GM21423 (cell line): Measurements from ENCODE around the gene LILRA2.
"Not testable (repeated sequence)": the region's sequence is repeated elsewhere in the genome, so short reads cannot be mapped to it uniquely, and the experiment has no call there.

Experiments
- ATAC-seq: cut with Tn5 transposase; IDR thresholded peaks from one replicate; pipeline ENCODE4 v1.9.1; 2021; ENCODE audit warnings: mild to moderate bottlenecking, moderate library complexity; ENCODE audit not compliant: unreplicated experiment

LILRA2 gene

DNA sequence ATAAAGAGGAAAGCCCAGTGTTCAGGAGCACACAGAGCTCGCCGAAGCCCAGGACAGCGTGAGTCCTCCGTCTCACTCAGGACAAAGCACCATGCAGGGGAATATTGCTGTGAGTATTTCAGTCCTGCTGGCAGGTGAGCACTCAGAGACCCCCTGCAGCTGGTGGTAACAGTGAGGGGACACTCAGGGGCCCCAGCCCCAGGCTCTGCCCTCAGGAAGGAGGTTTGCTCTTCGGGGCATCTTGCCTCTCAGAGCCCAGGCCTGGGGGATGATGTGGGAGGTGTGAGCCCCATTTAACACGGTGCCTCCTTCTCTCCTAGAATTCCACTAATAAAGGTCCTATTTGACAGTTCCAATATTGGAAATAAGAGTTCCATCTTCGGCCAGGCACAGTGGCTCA, 34.6 kb downstream of the LILRA2 start:
- no peak for ATAC-seq

DNA sequence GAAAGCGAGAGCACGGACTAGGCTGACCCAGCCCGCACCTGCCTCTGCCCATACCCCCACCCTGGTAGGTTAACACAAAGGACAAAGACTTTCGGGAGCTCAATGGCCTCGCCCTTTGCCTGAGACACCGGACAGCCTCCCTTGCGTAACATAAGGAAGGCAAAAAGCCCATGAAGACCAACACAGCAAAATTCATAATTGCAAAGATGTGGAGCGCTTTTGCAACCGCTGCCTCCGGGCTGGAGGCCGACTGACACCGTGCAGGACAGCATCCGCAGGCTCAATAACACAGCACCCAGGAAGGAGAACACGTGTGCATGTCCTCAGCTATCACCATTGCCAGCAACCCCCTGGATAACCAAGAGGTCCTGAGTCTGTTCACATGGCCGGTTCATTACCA, 35.2 kb downstream of the LILRA2 start:
- ATAC-seq, result no peak

DNA sequence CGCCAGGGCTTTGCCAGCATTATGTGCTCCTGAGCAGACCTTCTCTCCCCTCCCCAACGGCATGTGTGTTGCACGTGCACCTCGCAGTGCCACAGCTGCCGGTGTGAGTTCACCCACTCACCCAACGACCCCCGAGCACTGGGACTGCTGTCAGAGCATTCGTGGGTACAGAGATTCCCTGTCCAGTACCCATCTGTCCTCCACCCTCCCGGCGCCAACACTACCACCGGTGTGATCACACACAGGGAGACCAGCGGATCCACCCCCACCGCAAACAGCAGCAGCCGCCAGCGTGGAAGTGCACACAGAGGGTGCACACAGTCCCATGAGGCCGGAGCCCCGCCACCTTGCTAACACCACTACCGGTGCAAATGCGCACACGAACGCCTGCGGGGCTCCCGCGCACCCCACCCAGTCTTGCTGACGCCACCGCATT, 35.8 kb downstream of the LILRA2 start:
- ATAC-seq, result no peak

DNA sequence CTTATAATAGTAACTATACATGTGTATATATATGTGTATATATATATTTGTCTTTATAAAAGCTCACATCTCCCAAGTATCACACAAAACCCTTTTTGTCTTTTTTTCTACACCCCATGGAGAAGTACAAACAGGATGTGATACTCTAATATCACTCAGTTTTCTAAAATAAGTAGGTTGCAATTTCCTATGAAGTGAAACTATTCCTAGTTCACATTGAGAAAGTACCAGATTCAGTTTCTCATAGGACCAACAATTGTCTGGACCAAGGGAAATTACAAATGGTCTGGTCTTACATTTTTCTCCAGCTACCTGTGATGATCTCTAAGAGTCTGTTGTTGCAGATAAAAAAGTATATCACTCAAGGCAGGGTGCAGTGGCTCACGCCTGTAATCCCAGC, 38.8 kb downstream of the LILRA2 start:
- ATAC-seq, result no peak

DNA sequence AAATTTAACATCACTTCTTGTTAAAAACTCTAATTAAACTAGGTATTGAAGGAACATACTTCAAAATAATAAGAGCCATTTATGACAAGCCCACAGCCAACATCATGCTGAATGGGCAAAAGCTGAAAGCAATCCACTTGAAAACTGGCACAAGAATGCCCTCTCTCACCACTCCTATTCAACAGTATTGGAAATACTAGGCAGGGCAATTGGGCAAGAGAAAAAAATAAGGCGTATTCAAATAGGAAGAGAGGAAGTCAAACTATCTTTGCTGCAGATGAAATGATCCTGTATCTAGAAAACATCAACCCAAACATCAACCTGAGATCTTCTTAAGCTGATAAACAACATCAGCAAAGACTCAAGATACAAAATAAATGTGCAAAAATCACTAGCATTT, 41.1 kb downstream of the LILRA2 start:
- ATAC-seq, result no peak

DNA sequence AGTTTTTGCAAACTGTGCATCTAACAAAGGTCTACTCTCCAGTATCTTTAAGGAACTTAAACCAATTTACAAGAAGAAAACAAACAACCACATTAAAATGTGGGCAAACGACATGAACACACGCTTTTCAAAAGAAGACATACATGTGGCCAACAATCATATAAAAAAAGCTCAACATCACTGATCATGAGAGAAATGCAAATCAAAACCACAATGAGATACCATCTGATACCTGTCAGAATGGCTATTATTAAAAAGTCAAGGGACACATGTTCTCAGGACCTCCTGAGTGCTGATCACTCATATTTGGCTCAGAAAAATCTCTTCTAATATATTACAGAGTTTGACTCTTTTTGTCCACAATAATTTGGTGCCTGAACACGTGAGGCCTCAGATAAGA, 42.5 kb downstream of the LILRA2 start:
- ATAC-seq, result peak; percentile 22

DNA sequence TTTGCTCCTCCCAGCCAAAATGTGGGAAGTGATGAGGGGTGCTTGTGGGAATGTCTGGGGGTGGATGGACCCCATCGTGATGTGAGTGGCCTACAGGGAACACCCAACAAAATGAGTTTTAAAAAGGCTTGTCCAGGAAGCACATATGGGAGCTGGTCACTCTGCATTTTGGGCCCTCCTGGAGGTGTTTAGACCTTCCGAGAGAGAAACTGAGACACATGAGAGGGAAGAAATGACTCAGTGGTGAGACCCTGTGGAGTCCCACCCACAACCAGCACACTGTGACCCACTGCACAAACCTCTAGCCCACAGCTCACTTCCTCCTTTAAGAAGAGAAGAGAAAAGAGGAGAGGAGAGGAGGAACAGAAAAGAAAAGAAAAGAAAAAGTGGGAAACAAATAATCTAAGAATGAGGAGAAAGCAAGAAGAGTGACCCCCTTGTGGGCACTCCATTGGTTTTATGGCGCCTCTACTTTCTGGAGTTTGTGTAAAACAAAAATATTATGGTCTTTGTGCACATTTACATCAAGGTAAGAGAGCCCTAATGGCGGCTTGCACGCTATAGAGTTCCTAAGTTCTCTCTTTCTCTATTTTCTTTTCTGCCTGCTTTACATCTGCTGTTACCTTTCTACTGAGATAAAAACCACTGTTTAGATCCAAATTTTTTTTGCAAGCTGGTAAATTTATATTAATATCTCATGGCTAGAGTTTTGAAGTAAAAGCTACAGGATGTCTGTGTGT, 43.4 kb downstream of the LILRA2 start:
- ATAC-seq, result peak; percentile 89

DNA sequence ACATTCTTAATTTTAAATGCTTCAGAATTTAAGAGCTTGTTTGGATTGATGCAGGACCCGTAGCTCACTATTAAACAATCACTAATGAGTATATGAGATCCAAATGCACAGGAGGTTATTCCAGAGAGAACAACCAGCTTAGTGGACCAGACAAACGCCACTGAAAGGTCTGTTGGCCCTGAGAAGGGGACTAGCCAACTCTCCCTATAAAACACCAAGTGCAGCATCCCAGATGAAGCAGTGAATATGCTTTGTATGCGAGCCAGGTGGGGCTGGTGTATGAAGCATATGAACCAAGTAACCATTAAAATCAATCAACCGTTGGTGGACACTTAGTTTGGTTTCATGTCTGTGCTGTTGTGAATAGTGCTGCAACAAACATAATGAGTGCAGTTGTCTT, 46.9 kb downstream of the LILRA2 start:
- ATAC-seq, result no peak

DNA sequence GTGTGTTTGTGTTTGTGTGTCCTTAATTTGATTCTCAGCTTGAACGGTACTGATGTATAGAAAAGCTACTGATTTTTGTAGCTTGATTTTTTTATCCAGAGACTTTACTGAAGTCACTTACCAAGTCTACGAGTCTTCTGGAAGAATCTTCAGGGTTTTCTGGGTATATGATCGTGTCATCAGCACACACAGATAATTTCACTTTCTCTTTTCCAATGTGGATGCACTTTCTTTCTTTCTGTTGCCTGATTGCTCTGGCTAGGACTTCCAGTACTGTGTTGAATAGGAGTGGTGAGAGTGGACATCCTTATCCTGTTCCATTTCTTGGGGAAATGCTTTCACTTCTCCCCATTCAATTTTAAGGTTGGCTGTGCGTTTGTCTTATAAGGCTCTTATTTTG, 48.8 kb downstream of the LILRA2 start:
- ATAC-seq, result no peak

DNA sequence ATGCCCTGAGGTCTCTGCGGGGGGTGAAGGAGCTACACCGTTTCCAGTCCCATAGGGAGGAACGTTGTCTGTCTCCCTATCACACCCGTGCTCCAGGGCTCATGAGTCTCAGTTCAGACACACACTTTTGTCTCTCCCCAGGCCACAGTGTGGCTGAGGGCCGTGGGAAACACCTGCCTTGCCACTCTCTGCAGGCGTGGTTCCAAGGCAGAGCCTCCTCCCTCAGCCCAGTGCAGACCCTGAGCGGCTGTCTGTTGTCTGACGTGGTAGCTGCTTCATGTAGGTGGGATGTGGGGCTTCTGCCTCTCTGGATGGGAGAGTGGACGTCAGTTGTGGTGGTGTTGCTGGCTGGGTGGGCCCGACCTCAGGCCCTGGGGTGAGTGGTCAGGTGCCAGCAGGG, 50.6 kb downstream of the LILRA2 start:
- ATAC-seq, result not testable (repeated sequence)

DNA sequence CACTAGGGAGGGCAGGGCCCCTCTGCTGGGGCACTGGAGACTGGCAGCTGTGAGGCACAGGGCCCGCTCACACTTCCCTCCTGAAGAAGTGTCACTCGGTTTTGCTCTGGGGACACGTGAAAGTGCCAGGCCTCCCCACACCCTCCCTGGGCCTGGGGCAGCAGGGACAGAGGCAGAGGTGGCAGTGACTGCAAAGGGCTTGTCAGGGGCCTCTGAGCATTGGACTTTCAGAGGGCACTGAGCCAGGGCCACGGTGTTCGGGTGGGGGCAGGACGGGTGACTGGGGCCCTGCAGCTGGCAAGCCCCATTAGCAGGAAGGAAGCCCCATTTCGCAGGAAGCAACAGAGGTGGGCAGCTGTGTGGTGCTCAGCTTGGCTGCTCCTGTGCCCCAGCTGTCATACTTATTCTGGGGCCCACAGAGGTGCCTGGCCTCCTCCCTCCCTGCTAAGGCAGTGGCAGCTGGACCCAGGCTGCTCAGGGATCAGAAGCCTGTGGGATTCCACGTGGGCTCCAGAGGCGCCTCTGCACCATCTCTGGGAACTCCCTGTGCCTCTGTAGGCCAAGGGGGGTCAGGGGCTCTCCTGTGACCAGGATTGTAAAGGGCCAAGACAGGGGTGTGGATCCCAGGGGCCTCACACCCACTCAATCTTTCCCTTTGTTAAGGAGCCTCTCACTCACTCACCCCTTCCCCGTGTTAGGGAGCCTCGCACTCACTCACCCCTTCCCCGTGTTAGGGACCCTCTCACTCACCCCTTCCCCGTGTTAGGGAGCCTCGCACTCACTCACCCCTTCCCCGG, 51.5 kb downstream of the LILRA2 start:
- ATAC-seq, result not testable (repeated sequence)

DNA sequence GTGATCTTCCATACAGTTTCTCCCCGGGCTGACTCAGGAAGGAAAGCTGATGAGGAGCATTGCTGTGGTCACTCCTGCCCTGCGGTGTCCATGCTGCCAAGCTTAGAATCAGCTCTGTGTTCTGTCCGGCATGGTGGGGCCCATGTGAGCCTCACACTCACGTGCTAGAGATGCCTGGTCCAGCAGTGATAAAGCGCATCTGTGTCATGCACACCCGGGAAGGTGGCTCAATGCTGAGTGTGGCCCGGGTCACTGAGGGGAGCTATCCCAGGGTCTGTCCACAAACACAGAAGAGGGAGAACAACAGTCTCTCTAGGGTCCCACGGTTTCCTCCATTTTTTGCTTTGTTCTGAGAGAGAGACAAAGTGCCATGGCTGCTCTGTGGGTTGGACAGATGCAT, 53.2 kb downstream of the LILRA2 start:
- ATAC-seq, result no peak

DNA sequence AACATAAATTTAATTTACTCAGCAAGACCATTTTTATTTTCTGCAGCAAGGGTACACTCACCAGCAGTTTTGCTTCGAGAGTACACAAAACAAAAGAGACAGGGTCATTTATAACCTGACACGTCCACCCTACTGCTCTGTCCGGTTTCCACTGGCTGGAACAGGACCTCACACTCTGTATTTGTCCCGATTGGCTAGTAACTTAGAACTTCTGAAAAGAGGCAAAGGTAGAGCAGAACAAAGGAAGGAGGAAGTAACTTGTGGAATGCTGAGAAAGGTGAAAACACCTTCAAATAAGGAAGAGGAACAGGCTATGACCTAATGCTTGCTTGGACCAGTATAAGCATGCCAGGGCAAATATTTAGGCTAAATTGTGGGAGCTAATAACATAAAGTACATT, 54.3 kb downstream of the LILRA2 start:
- ATAC-seq, result not testable (repeated sequence)

DNA sequence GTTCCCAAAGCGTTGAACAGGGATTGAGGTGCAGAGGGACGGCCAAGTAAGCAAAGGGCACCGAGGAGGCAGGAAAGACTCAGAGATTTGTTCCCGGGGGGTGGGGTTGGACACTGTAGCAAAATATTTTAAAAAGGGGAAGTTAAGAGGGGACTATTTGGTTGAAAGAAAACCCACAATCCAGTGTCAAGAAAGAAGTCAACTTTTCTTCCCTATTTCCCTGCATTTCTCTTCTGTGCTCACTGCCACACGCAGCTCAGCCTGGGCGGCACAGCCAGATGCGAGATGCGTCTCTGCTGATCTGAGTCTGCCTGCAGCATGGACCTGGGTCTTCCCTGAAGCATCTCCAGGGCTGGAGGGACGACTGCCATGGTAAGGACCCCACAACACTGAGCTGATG, 56.7 kb downstream of the LILRA2 start, which contains the start of gene LILRB1:
TSS of gene LILRB1 (plus strand) at position 223 of the 400 bp plus-strand sequence. CDS start 590 bp downstream, outside the sequence.
- ATAC-seq, result not testable (repeated sequence)

DNA sequence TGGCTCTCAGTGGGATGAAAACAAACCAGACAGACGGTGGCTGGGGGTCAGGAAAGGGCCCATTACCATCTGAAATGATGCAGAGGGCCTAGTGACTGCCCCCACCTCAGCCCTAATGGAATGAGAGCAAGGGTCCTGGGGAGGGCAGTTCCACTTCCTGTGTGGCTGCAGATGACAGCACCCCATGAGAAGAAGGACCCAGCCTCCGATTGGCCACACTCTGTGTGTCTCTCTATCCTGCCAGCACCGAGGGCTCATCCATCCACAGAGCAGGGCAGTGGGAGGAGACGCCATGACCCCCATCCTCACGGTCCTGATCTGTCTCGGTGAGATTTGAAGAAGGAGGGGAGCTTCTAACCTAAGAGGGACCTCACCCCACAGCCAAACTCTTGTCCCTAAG, 57.2 kb downstream of the LILRA2 start:
- ATAC-seq, result no peak

DNA sequence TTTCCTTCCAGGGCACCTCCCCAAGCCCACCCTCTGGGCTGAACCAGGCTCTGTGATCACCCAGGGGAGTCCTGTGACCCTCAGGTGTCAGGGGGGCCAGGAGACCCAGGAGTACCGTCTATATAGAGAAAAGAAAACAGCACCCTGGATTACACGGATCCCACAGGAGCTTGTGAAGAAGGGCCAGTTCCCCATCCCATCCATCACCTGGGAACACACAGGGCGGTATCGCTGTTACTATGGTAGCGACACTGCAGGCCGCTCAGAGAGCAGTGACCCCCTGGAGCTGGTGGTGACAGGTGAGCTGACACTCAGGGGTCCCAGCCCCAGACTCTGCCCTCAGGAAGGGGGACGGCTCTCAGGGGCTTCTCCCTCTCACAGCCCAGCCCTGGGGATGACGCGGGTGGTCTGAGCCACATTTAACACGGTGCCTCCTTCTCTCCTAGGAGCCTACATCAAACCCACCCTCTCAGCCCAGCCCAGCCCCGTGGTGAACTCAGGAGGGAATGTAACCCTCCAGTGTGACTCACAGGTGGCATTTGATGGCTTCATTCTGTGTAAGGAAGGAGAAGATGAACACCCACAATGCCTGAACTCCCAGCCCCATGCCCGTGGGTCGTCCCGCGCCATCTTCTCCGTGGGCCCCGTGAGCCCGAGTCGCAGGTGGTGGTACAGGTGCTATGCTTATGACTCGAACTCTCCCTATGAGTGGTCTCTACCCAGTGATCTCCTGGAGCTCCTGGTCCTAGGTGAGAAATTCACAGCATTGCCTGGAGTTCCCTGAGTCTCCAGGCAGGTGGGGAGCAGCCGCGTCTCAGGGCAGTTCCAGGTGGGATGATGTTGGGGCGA, 58.1 kb downstream of the LILRA2 start:
- not testable (repeated sequence) for ATAC-seq

DNA sequence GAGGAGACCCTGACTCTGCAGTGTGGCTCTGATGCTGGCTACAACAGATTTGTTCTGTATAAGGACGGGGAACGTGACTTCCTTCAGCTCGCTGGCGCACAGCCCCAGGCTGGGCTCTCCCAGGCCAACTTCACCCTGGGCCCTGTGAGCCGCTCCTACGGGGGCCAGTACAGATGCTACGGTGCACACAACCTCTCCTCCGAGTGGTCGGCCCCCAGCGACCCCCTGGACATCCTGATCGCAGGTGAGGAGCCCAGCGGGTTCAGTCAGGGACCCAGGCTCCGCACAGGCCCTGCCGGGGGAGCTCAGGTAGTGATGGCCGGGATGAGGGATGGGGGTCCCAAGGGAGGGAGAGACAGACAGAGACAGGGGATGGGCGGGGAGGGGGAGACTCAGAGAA, 58.9 kb downstream of the LILRA2 start:
- not testable (repeated sequence) for ATAC-seq

DNA sequence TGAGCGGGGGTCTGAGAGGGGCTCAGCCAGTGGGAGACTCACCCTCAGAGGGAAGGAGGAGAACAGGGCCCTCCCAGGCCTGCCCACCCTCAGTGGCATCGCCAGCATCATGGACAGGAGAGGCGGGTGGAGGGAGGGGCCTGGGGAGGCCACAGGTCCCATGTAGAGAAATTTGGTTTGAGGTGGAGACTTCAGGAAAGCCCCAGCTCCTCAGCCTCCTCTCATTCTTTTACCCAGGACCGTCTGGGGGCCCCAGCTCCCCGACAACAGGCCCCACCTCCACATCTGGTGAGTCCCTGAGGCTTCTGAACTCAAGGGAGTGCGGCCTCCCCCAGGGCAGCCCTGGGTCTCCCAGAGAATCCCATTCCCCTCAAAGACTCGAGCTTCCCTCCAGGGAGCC, 59.8 kb downstream of the LILRA2 start:
- no peak for ATAC-seq

DNA sequence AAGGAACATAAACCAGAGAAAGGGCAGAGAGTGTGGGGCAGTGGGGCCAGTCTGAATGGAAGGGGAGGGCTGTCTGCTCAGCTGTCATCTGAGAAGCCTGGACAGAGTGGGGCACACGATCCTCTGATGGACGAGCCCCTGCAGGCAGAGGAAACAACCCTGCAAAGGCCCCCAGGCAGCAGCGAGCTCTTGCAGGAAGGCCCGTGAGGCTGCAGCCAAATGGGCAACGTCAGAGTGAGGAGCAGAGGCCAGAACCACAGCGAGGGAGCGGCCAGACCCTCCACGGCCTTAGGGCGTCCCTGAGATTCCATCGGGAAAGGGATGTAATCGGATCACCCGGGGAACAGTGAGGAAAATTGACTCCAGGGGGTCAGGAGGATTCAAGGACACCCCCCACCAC, 62.5 kb downstream of the LILRA2 start:
- ATAC-seq, result not testable (repeated sequence)

DNA sequence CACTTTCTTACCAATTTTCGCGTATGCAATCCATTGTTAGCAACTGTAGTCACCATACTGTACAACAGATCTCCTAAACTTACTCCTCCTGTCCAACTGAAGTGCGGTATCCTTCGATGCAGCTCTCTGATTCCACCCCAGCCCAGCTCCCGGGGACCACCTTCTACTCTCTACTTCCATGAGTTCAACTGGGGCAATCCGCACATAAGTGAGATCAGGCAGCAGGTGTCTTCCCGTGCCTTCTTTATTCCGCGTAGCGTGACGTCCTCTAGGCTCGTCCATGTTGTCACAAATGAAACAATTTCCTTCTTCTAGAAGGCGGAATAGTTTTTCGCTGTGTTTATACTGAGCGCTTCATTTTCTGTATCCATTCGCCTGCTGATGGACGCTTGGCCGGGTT, 65.1 kb downstream of the LILRA2 start:
- ATAC-seq, result no peak
